ENCODE data around the gene CA4. TPM values are rescaled to one million over a fixed set of nuclear protein-coding genes. Genes with fewer than 3 reads are reported as not detected.
A peak's percentile ranks its signal among the peaks of the same experiment; 100 is the strongest.

CA4 gene
- total and polyA plus RNA-seq, 9 of the 15 experiments (the other 6 are each of a cell fraction or from before 2014, with no cell fraction given) = 0.13 TPM; not detected in 7

GRCh38 chr17:60142872-60143499 lies 6.8 kb upstream of the CA4 start (continued):
- no peak for TF ChIP-seq MEF2D (tag; conservative IDR thresholded peaks at IDR 0.05; ENCODE audit: low read depth)
- TF ChIP-seq VEZF1 (CRISPR knock-in tag; IDR thresholded peaks at IDR 0.05) = peak; percentile 37; the same call in 1 of the 2 replicates
- 0 out of 2 replicates have a peak, but pooled peaks have one; percentile 38 for TF ChIP-seq XRCC5 (IDR thresholded peaks at IDR 0.05; ENCODE audit: low read depth, low read length)
- TF ChIP-seq CTCFL (IDR thresholded peaks at IDR 0.05; ENCODE audit: borderline replicate concordance, insufficient read depth, low read depth, low read length, poor library complexity, severe bottlenecking) = peak; percentile 17
- peak; percentile 96 for TF ChIP-seq ZNF384 (IDR thresholded peaks at IDR 0.05; ENCODE audit: low read depth, low read length)
- TF ChIP-seq EHMT2 (IDR thresholded peaks at IDR 0.05) = peak; percentile 65
- no peak for TF ChIP-seq ZBTB34 (CRISPR knock-in tag; IDR thresholded peaks at IDR 0.05)
- TF ChIP-seq HMBOX1 (IDR thresholded peaks at IDR 0.05) = 0 out of 2 replicates have a peak, but pooled peaks have one; percentile 16
- 0 out of 4 replicates have a peak, but pooled peaks of 1 of the 2 experiments have one; percentile 26 for TF ChIP-seq TEAD1 (CRISPR knock-in tag; IDR thresholded peaks at IDR 0.05)
- TF ChIP-seq ZNF518B (CRISPR knock-in tag; IDR thresholded peaks at IDR 0.05) = no peak
- TF ChIP-seq TFAP4 (CRISPR knock-in tag; IDR thresholded peaks at IDR 0.05; ENCODE audit: borderline replicate concordance) = 0 out of 2 replicates have a peak, but pooled peaks have one; percentile 42
- TF ChIP-seq ARID2 (IDR thresholded peaks at IDR 0.05) = 0 out of 2 replicates have a peak, but pooled peaks have one; percentile 28
- TF ChIP-seq POLR2G (IDR thresholded peaks at IDR 0.05; ENCODE audit: low read depth, low read length) = no peak
